Neural crest cell (in vitro differentiated cells): ENCODE measurements around the gene RBM25. TPM values are rescaled to one million over a fixed set of nuclear protein-coding genes. Genes with fewer than 3 reads are reported as not detected.

Experiments
- DNase-seq: peaks from one replicate; pipeline ENCODE4 v3.0.0; 2021; ENCODE audit warnings: low read depth, mixed read lengths, low spot score
- H3K27ac Mint-ChIP-seq: one replicate; pipeline ENCODE4 v1.8.0; 2021; ENCODE audit warnings: mild to moderate bottlenecking, mixed read lengths; ENCODE audit not compliant: unreplicated experiment
- H3K27me3 Mint-ChIP-seq: 2 replicates; pipeline ENCODE4 v1.8.0; 2021; ENCODE audit warnings: low read depth, mild to moderate bottlenecking, mixed read lengths
- H3K36me3 Mint-ChIP-seq: 2 replicates; pipeline ENCODE4 v1.8.0; 2021; ENCODE audit warnings: low read depth, mild to moderate bottlenecking, mixed read lengths
- H3K4me1 Mint-ChIP-seq: 2 replicates; pipeline ENCODE4 v1.8.0; 2021; ENCODE audit warnings: mixed read lengths
- H3K4me3 Mint-ChIP-seq: one replicate; pipeline ENCODE4 v1.8.0; 2021; ENCODE audit warnings: mild to moderate bottlenecking, mixed read lengths
- H3K9me3 Mint-ChIP-seq: 2 replicates; pipeline ENCODE4 v1.8.0; 2021; ENCODE audit warnings: mixed read lengths
- CTCF ChIP-seq: fragments of 200-600 bp; sonication (generic); conservative IDR thresholded peaks from 2 replicates; pipeline ENCODE4 v1.5.0; 2021; ENCODE audit warnings: antibody characterized with exemption, mild to moderate bottlenecking
- total RNA-seq: library from RNA; stranded (reverse); gene quantifications from 2 replicates; pipeline ENCODE4 v1.2.1, GENCODE V29; 2021

The RBM25 gene
- total RNA-seq, 1 donor from 2014 or later: 117 TPM

- Mint-ChIP-seq H3K4me1 (no peaks in the 10 kb centered on the region), H3K27ac (no peak overlapping the region), H3K27me3 (no peaks in the 10 kb centered on the region), H3K36me3 (peaks cover 3% of the 10 kb centered on the region), H3K4me3 (no peak overlapping the region), H3K9me3 (no peaks in the 10 kb centered on the region)
- DNase-seq: no peak
- TF ChIP-seq CTCF: no peak
These were observed 112.4 kb downstream of the RBM25 start for GRCh38 chr14:73170686-73171085.

GRCh38 chr14:73172500-73172899 is 114.2 kb downstream of the RBM25 start:
- peaks cover 6% of the 10 kb centered on the region for H3K4me1 Mint-ChIP-seq
- TF ChIP-seq CTCF: no peak
- no peaks in the 10 kb centered on the region for H3K9me3 Mint-ChIP-seq
- DNase-seq: no peak
- H3K4me3 Mint-ChIP-seq: no peak overlapping the region
- H3K27ac Mint-ChIP-seq: no peak overlapping the region
- no peaks in the 10 kb centered on the region for H3K27me3 Mint-ChIP-seq
- H3K36me3 Mint-ChIP-seq: peaks cover 3% of the 10 kb centered on the region

GRCh38 chr14:73173092-73173735 is 114.9 kb downstream of the RBM25 start:
- no peaks in the 10 kb centered on the region for H3K27me3 Mint-ChIP-seq
- peaks cover 3% of the 10 kb centered on the region for H3K36me3 Mint-ChIP-seq
- no peak for DNase-seq
- no peaks in the 10 kb centered on the region for H3K9me3 Mint-ChIP-seq
- TF ChIP-seq CTCF: peak; percentile 65
- H3K27ac Mint-ChIP-seq: no peak overlapping the region
- H3K4me3 Mint-ChIP-seq: no peak overlapping the region
- peaks cover 6% of the 10 kb centered on the region for H3K4me1 Mint-ChIP-seq

Other genes starting within 250 kb of the RBM25 start
- gene DPF3, start 164.4 kb upstream of the RBM25 start, total RNA-seq: 1.3 TPM in 2 replicates
- gene DCAF4, start 132.1 kb upstream of the RBM25 start, total RNA-seq: 9.5 and 10.6 TPM in 2 replicates
- 14.3 and 16.7 TPM in 2 replicates for gene ZFYVE1, start 31.4 kb upstream of the RBM25 start, total RNA-seq
- gene PSEN1, start 78.0 kb downstream of the RBM25 start, total RNA-seq: 53.4 and 53.9 TPM in 2 replicates
- 2.7 and 4.1 TPM in 2 replicates for gene PAPLN, start 179.0 kb downstream of the RBM25 start, total RNA-seq